GM10248 (cell line): ENCODE results near the gene KCTD1.

Source experiments
- CTCF ChIA-PET: fragments of 300-600 bp; sonication (Branson Sonifier 250); formaldehyde crosslinking; extraction: SDS; loops from one replicate; lab custom pipeline; 2021; ENCODE audit warnings: antibody characterized with exemption; lab: Yijun Ruan, JAX
- POLR2A ChIA-PET: fragments of 350-650 bp; sonication (Branson Sonifier 250); formaldehyde crosslinking; extraction: SDS; loops from one replicate; lab custom pipeline; 2020; ENCODE audit warnings: antibody characterized with exemption; lab: Yijun Ruan, JAX
- DNase-seq: peaks from one replicate; pipeline ENCODE4 v3.0.0; 2012; ENCODE audit errors: extremely low spot score
- CTCF ChIP-seq: IDR thresholded peaks from 2 replicates; pipeline ENCODE4 v1.5.1; 2012; ENCODE audit warnings: mild to moderate bottlenecking, low read depth; ENCODE audit errors: extremely low read depth, missing control alignments, control extremely low read depth

KCTD1 gene

GRCh38 chr18:26574958-26575864 lies 26.9 kb upstream of the KCTD1 start:
- DNase-seq: peak; percentile 22

GRCh38 chr18:26568926-26569665 lies 20.7 kb upstream of the KCTD1 start:
- POLR2A ChIA-PET: no interaction called here
- CTCF ChIA-PET: interaction anchor here (1.2 to 2.2 kb wide), 3 partner anchors 12 to 50 kb away, joined by 3 to 8 read pairs (median 4); no protein-coding TSS in a partner anchor

More at GRCh38 chr18:26574958-26575864, 26.9 kb upstream of the KCTD1 start:
- ChIA-PET POLR2A (no interaction called here), CTCF (interaction anchor here (1.0 to 1.1 kb wide), 2 partner anchors 10 to 268 kb away, joined by 3 read pairs; no protein-coding TSS in a partner anchor)
- no peak for TF ChIP-seq CTCF

GRCh38 chr18:26568513-26568912 lies 20.2 kb upstream of the KCTD1 start:
- no peak for DNase-seq
- ChIA-PET CTCF (interaction anchor here (1.2 to 2.2 kb wide), 2 partner anchors 19 to 51 kb away, joined by 4 to 8 read pairs; no protein-coding TSS in a partner anchor), POLR2A (no interaction called here)
- TF ChIP-seq CTCF: no peak

More at GRCh38 chr18:26568926-26569665, 20.7 kb upstream of the KCTD1 start:
- DNase-seq: no peak
- no peak for TF ChIP-seq CTCF

GRCh38 chr18:26566874-26567555 lies 18.7 kb upstream of the KCTD1 start:
- no peak for TF ChIP-seq CTCF
- ChIA-PET CTCF (interaction anchor here (1.3 kb wide), 1 partner anchor 54 kb away, joined by 3 read pairs; no protein-coding TSS in a partner anchor), POLR2A (no interaction called here)
- no peak for DNase-seq

GRCh38 chr18:26565514-26565913 lies 17.2 kb upstream of the KCTD1 start:
- no peak for TF ChIP-seq CTCF
- POLR2A ChIA-PET: no interaction called here
- no peak for DNase-seq
- CTCF ChIA-PET: interaction anchor here (1.2 to 1.3 kb wide), 3 partner anchors 9 to 55 kb away, joined by 3 to 4 read pairs (median 3); no protein-coding TSS in a partner anchor
